Type B pancreatic cell (in vitro differentiated cells): ENCODE measurements around the gene SERPINB13. TPM values are rescaled to one million over a fixed set of nuclear protein-coding genes. Genes with fewer than 3 reads are reported as not detected.

Source experiments
- DNase-seq: peaks from one replicate; pipeline ENCODE4 v3.0.0; 2021; ENCODE audit warnings: mixed read lengths; ENCODE audit not compliant: unreplicated experiment; ENCODE audit errors: extremely low spot score
- H3K27ac Mint-ChIP-seq: 2 replicates; pipeline ENCODE4 v1.8.0; 2021; ENCODE audit warnings: mild to moderate bottlenecking, mixed read lengths
- H3K27me3 Mint-ChIP-seq: 2 replicates; pipeline ENCODE4 v1.8.0; 2021; ENCODE audit warnings: mixed read lengths
- H3K36me3 Mint-ChIP-seq: 2 replicates; pipeline ENCODE4 v1.8.0; 2021; ENCODE audit warnings: mixed read lengths
- H3K4me1 Mint-ChIP-seq: one replicate; pipeline ENCODE4 v1.8.0; 2021; ENCODE audit warnings: mixed read lengths; ENCODE audit not compliant: unreplicated experiment
- H3K4me3 Mint-ChIP-seq: 2 replicates; pipeline ENCODE4 v1.8.0; 2021; ENCODE audit warnings: mild to moderate bottlenecking, mixed read lengths
- H3K9me3 Mint-ChIP-seq: 2 replicates; pipeline ENCODE4 v1.8.0; 2021; ENCODE audit warnings: mixed read lengths
- CTCF ChIP-seq: fragments of 200-600 bp; sonication (generic); conservative IDR thresholded peaks from 2 replicates; pipeline ENCODE4 v1.5.0; 2021; ENCODE audit warnings: antibody characterized with exemption, mild to moderate bottlenecking
- total RNA-seq: library from RNA; stranded (reverse); gene quantifications from 2 replicates; pipeline ENCODE4 v1.2.1, GENCODE V29; 2021; ENCODE audit warnings: low replicate concordance

SERPINB13 gene
- total RNA-seq, 1 donor from 2014 or later, result 3.7 TPM

- no peak for DNase-seq
- Mint-ChIP-seq H3K36me3 (no peaks in the 10 kb centered on the region), H3K4me1 (peaks cover 4% of the 10 kb centered on the region), H3K9me3 (peaks cover 6% of the 10 kb centered on the region), H3K27ac (no peak overlapping the region), H3K27me3 (no peaks in the 10 kb centered on the region), H3K4me3 (no peak overlapping the region)
- TF ChIP-seq CTCF, result no peak
Observed at GRCh38 chr18:63588909-63589308, 1.8 kb downstream of the SERPINB13 start.

GRCh38 chr18:63590373-63590772, 3.2 kb downstream of the SERPINB13 start:
- Mint-ChIP-seq H3K27ac (no peak overlapping the region), H3K36me3 (no peaks in the 10 kb centered on the region), H3K4me1 (peaks cover 4% of the 10 kb centered on the region), H3K27me3 (no peaks in the 10 kb centered on the region), H3K4me3 (no peak overlapping the region), H3K9me3 (peaks cover 6% of the 10 kb centered on the region)
- DNase-seq, result no peak
- TF ChIP-seq CTCF, result no peak

GRCh38 chr18:63590966-63591695, 4.0 kb downstream of the SERPINB13 start:
- no peak for TF ChIP-seq CTCF
- Mint-ChIP-seq H3K4me1 (peaks cover 4% of the 10 kb centered on the region), H3K27ac (no peak overlapping the region), H3K36me3 (no peaks in the 10 kb centered on the region), H3K27me3 (no peaks in the 10 kb centered on the region), H3K4me3 (no peak overlapping the region), H3K9me3 (peaks cover 6% of the 10 kb centered on the region)
- DNase-seq, result no peak

- H3K27me3 Mint-ChIP-seq, result no peaks in the 10 kb centered on the region
- no peaks in the 10 kb centered on the region for H3K36me3 Mint-ChIP-seq
- no peak overlapping the region for H3K4me3 Mint-ChIP-seq
- no peak for TF ChIP-seq CTCF
- H3K27ac Mint-ChIP-seq, result no peak overlapping the region
- H3K9me3 Mint-ChIP-seq, result peaks cover 6% of the 10 kb centered on the region
- peaks cover 4% of the 10 kb centered on the region for H3K4me1 Mint-ChIP-seq
- no peak for DNase-seq
Observed at GRCh38 chr18:63591725-63592124, 4.6 kb downstream of the SERPINB13 start.

GRCh38 chr18:63592471-63592870, 5.3 kb downstream of the SERPINB13 start:
- no peak overlapping the region for H3K4me3 Mint-ChIP-seq
- H3K9me3 Mint-ChIP-seq, result peaks cover 6% of the 10 kb centered on the region
- H3K36me3 Mint-ChIP-seq, result no peaks in the 10 kb centered on the region
- no peak for TF ChIP-seq CTCF
- H3K27me3 Mint-ChIP-seq, result no peaks in the 10 kb centered on the region
- peaks cover 4% of the 10 kb centered on the region for H3K4me1 Mint-ChIP-seq
- no peak overlapping the region for H3K27ac Mint-ChIP-seq
- DNase-seq, result no peak
